Mesenchymal stem cell (in vitro differentiated cells and primary cell): Measurements from ENCODE around the gene RSPO3.

Experiments
- DNase-seq: peaks from one replicate; pipeline ENCODE4 v3.0.0-alpha.2; 2013
- H2AFZ ChIP-seq: one replicate; pipeline ENCODE4 v1.6.1; 2013; ENCODE audit warnings: low read depth, mild to moderate bottlenecking, control low read depth, inconsistent platforms, low read length, moderate library complexity
- H2AK5ac ChIP-seq: 2 replicates; pipeline ENCODE4 v1.6.1; 2013; ENCODE audit warnings: low read length, moderate library complexity, mild to moderate bottlenecking, inconsistent platforms; ENCODE audit not compliant: severe bottlenecking
- H2BK120ac ChIP-seq: one replicate; pipeline ENCODE4 v1.6.1; 2013; ENCODE audit warnings: low read depth, mild to moderate bottlenecking, inconsistent platforms, low read length, moderate library complexity
- H2BK12ac ChIP-seq, 2 experiments: one replicate each; pipeline ENCODE4 v1.6.1; 2013; ENCODE audit warnings: inconsistent platforms in 2 of 2, low read length in 2 of 2, mild to moderate bottlenecking in 2 of 2, moderate library complexity in 2 of 2, control low read depth in 1 of 2
- H2BK15ac ChIP-seq: one replicate; pipeline ENCODE4 v1.6.1; 2013; ENCODE audit warnings: mild to moderate bottlenecking, low read depth, inconsistent platforms; ENCODE audit not compliant: poor library complexity, severe bottlenecking
- H2BK5ac ChIP-seq: 2 replicates; pipeline ENCODE4 v1.6.1; 2013; ENCODE audit warnings: low read depth, mild to moderate bottlenecking, low read length, control low read depth, inconsistent platforms; ENCODE audit not compliant: poor library complexity, severe bottlenecking
- H3K14ac ChIP-seq, 2 experiments: one replicate each; pipeline ENCODE4 v1.6.1; 2013; ENCODE audit warnings: inconsistent platforms in 2 of 2, low read length in 2 of 2, control low read depth in 1 of 2, mild to moderate bottlenecking in 1 of 2, moderate library complexity in 1 of 2
- H3K18ac ChIP-seq, 2 experiments: one replicate each; pipeline ENCODE4 v1.6.1; 2013; ENCODE audit warnings: inconsistent platforms in 2 of 2, low read length in 2 of 2, control low read depth in 1 of 2, low read depth in 1 of 2, mild to moderate bottlenecking in 1 of 2
- H3K23ac ChIP-seq, 2 experiments: one replicate each; pipeline ENCODE4 v1.6.1; 2013; ENCODE audit warnings: inconsistent platforms in 2 of 2, low read length in 2 of 2, mild to moderate bottlenecking in 2 of 2, moderate library complexity in 2 of 2, control low read depth in 1 of 2
- H3K27ac ChIP-seq: 2 replicates; pipeline ENCODE4 v1.5.1; 2013; ENCODE audit warnings: mild to moderate bottlenecking, moderate library complexity, low read length, control low read depth, inconsistent platforms; ENCODE audit not compliant: poor library complexity, severe bottlenecking
- H3K27me3 ChIP-seq, 2 experiments: 2 replicates each; pipeline versions ENCODE4 v1.6.1 to v1.7.0; 2013; ENCODE audit warnings: low read length in 2 of 2, mild to moderate bottlenecking in 2 of 2, moderate library complexity in 2 of 2, control low read depth in 1 of 2, inconsistent platforms in 1 of 2; ENCODE audit not compliant: control insufficient read depth in 1 of 2, insufficient read depth in 1 of 2
- H3K36me3 ChIP-seq, 2 experiments: 2 replicates each; pipeline versions ENCODE4 v1.6.1 to v1.7.0; 2013; ENCODE audit warnings: low read length in 2 of 2, control low read depth in 1 of 2, inconsistent platforms in 1 of 2, low read depth in 1 of 2, mild to moderate bottlenecking in 1 of 2; ENCODE audit not compliant: insufficient read depth in 2 of 2, control insufficient read depth in 1 of 2
- H3K4ac ChIP-seq, 2 experiments: one replicate each; pipeline ENCODE4 v1.6.1; 2013; ENCODE audit warnings: inconsistent platforms in 2 of 2, low read length in 2 of 2, mild to moderate bottlenecking in 2 of 2, moderate library complexity in 2 of 2, control low read depth in 1 of 2, low read depth in 1 of 2
- H3K4me1 ChIP-seq: 2 replicates; pipeline ENCODE4 v1.6.1; 2013; ENCODE audit warnings: low read depth, low read length, control low read depth; ENCODE audit not compliant: control insufficient read depth, insufficient read depth
- H3K4me2 ChIP-seq: 2 replicates; pipeline ENCODE4 v1.6.1; 2013; ENCODE audit warnings: low read length, mild to moderate bottlenecking, inconsistent platforms; ENCODE audit not compliant: poor library complexity, severe bottlenecking
- H3K4me3 ChIP-seq, 2 experiments: 2 replicates each; pipeline versions ENCODE4 v1.5.1 to v1.7.0; 2013; ENCODE audit warnings: low read length in 2 of 2, mild to moderate bottlenecking in 2 of 2, control low read depth in 1 of 2, low read depth in 1 of 2; ENCODE audit not compliant: insufficient read depth in 1 of 2
- H3K79me1 ChIP-seq: replicated peaks from 2 replicates; pipeline ENCODE4 v1.6.1; 2013; ENCODE audit warnings: mild to moderate bottlenecking, control low read depth, low read length, inconsistent platforms; ENCODE audit not compliant: poor library complexity, severe bottlenecking
- H3K9ac ChIP-seq: 2 replicates; pipeline ENCODE4 v1.7.0; 2013; ENCODE audit warnings: mild to moderate bottlenecking, low read length, moderate library complexity
- H3K9me3 ChIP-seq: 2 replicates; pipeline ENCODE4 v1.7.0; 2013; ENCODE audit warnings: mild to moderate bottlenecking, low read length; ENCODE audit not compliant: control insufficient read depth
- H4K8ac ChIP-seq: one replicate; pipeline ENCODE4 v1.6.1; 2013; ENCODE audit warnings: inconsistent platforms, mild to moderate bottlenecking, low read length, moderate library complexity
- H4K91ac ChIP-seq: one replicate; pipeline ENCODE4 v1.6.1; 2013; ENCODE audit warnings: mild to moderate bottlenecking, low read length, inconsistent platforms
- WGBS: methylation state at CpG from one replicate; pipeline ENCODE4 v1.1.7; 2013; ENCODE audit warnings: mixed read lengths; 5-methylcytosine and 5-hydroxymethylcytosine counted together

RSPO3 gene

GRCh38 chr6:127147534-127147933, 29.1 kb downstream of the RSPO3 start:
- Histone ChIP-seq H3K27me3 (peaks cover 0 to 10% of the 10 kb centered on the region in 2 experiments), H3K14ac (no peak overlapping the region), H3K36me3 (no peaks in the 10 kb centered on the region), H3K4me1 (peaks cover 3% of the 10 kb centered on the region), H4K8ac (no peak overlapping the region), H3K9ac (no peak overlapping the region), H2BK12ac (no peak overlapping the region), H3K27ac (no peak overlapping the region), H2BK15ac (no peak overlapping the region), H3K18ac (no peak overlapping the region), H3K79me1 (no peaks in the 10 kb centered on the region), H3K23ac (no peak overlapping the region), H2BK5ac (no peak overlapping the region), H3K4me3 (no peak overlapping the region), H3K4ac (no peak overlapping the region), H2BK120ac (no peak overlapping the region), H4K91ac (no peak overlapping the region), H2AFZ (no peak overlapping the region), H3K9me3 (no peaks in the 10 kb centered on the region), H3K4me2 (no peak overlapping the region), H2AK5ac (no peak overlapping the region)
- WGBS: no CpG with 5 or more reads among the region's 2 CpGs
- no peak for DNase-seq

- Histone ChIP-seq H3K4ac (no peak overlapping the region), H2BK12ac (no peak overlapping the region), H4K8ac (no peak overlapping the region), H4K91ac (no peak overlapping the region), H2BK15ac (no peak overlapping the region), H3K18ac (no peak overlapping the region), H2BK120ac (no peak overlapping the region), H3K9ac (no peak overlapping the region), H3K4me2 (no peak overlapping the region), H3K36me3 (no peaks in the 10 kb centered on the region), H3K4me1 (peaks cover 3% of the 10 kb centered on the region), H2AK5ac (no peak overlapping the region), H3K23ac (no peak overlapping the region), H3K27me3 (peaks cover 0 to 11% of the 10 kb centered on the region in 2 experiments), H3K27ac (no peak overlapping the region), H3K14ac (no peak overlapping the region), H2AFZ (no peak overlapping the region), H3K79me1 (no peaks in the 10 kb centered on the region), H3K9me3 (no peaks in the 10 kb centered on the region), H2BK5ac (no peak overlapping the region), H3K4me3 (no peak overlapping the region)
- DNase-seq: no peak
- WGBS: 88% methylated on average over 1 of the region's 3 CpGs
These were observed 30.0 kb downstream of the RSPO3 start for GRCh38 chr6:127148511-127148910.

- Histone ChIP-seq H3K4ac (no peak overlapping the region), H3K9ac (no peak overlapping the region), H3K27ac (no peak overlapping the region), H3K23ac (no peak overlapping the region), H2BK5ac (no peak overlapping the region), H3K18ac (no peak overlapping the region), H3K4me3 (no peak overlapping the region), H4K8ac (no peak overlapping the region), H3K14ac (no peak overlapping the region), H2AFZ (no peak overlapping the region), H3K4me2 (no peak overlapping the region), H3K27me3 (peaks cover 0 to 11% of the 10 kb centered on the region in 2 experiments), H2BK15ac (no peak overlapping the region), H3K9me3 (no peaks in the 10 kb centered on the region), H3K36me3 (no peaks in the 10 kb centered on the region), H2BK12ac (no peak overlapping the region), H2BK120ac (no peak overlapping the region), H4K91ac (no peak overlapping the region), H2AK5ac (no peak overlapping the region), H3K4me1 (no peaks in the 10 kb centered on the region), H3K79me1 (no peaks in the 10 kb centered on the region)
- no peak for DNase-seq
- WGBS: 99% methylated on average over 3 of the region's 3 CpGs
These were observed 36.0 kb downstream of the RSPO3 start for GRCh38 chr6:127154509-127154908.

GRCh38 chr6:127160484-127160883, 42.0 kb downstream of the RSPO3 start:
- Histone ChIP-seq H3K4me3 (no peak overlapping the region), H4K91ac (no peak overlapping the region), H2AFZ (no peak overlapping the region), H2BK5ac (no peak overlapping the region), H3K4me1 (no peaks in the 10 kb centered on the region), H3K23ac (no peak overlapping the region), H2BK15ac (peak overlapping the region; percentile 7), H3K14ac (no peak overlapping the region), H2BK120ac (no peak overlapping the region), H3K18ac (no peak overlapping the region), H2AK5ac (no peak overlapping the region), H4K8ac (no peak overlapping the region), H2BK12ac (no peak overlapping the region), H3K4me2 (no peak overlapping the region), H3K4ac (no peak overlapping the region), H3K79me1 (no peaks in the 10 kb centered on the region), H3K27me3 (no peaks in the 10 kb centered on the region), H3K27ac (no peak overlapping the region), H3K9me3 (no peaks in the 10 kb centered on the region), H3K9ac (no peak overlapping the region), H3K36me3 (no peaks in the 10 kb centered on the region)
- WGBS: 83% methylated on average over 1 of the region's 1 CpG
- no peak for DNase-seq
